Choroid plexus epithelial cell (primary cell): ENCODE data around the gene WEE1.

Source experiments
- DNase-seq: peaks from one replicate; pipeline ENCODE4 v3.0.0-alpha.2; 2010; ENCODE audit warnings: low read depth
- H3K4me3 ChIP-seq: 2 replicates; pipeline ENCODE4 v1.5.1; 2011; ENCODE audit warnings: low read depth, mild to moderate bottlenecking, control low read depth, low read length, moderate library complexity
- CTCF ChIP-seq: conservative IDR thresholded peaks from 2 replicates; pipeline ENCODE4 v1.5.1; 2011; ENCODE audit warnings: low read depth, mild to moderate bottlenecking, control low read depth, inconsistent platforms, low read length, moderate library complexity

The WEE1 gene

GRCh38 chr11:9573052-9573774 lies at the start of gene WEE1:
Gene WEE1, plus strand, starts transcription at chr11:9573670. Its CDS starts 264 bp downstream, at chr11:9573934.
- H3K4me3 ChIP-seq, result peak within 1 kb of the TSS; percentile 84
- peak; percentile 99 for DNase-seq

GRCh38 chr11:9524001-9524400 lies 49.5 kb upstream of the WEE1 start:
- TF ChIP-seq CTCF, result no peak
- no peak overlapping the region for H3K4me3 ChIP-seq

More at GRCh38 chr11:9573052-9573774, at the start of gene WEE1:
- no peak for TF ChIP-seq CTCF

DNA sequence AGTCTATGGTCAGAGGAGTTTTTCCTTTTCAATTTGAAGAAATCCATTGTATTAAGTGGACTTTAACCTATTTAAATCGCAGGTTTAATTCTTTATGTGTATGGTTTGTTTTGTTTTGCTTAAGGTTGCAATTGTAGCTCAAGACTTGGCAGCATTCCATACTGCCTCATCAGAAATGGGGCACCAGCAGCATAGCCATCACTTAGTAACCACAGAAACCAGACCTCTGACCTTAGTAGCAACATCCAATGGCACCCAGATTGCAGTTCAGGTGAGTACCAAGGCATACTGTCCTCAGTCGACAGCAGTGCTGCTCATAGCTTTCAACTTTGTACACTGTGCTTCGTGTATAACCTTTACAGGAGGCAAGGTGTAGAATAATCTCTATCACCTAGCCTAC lies 48.4 kb upstream of the WEE1 start:
- DNase-seq, result peak; percentile 46
- no peak for TF ChIP-seq CTCF
- no peak overlapping the region for H3K4me3 ChIP-seq

More at GRCh38 chr11:9524001-9524400, 49.5 kb upstream of the WEE1 start:
- DNase-seq, result no peak

DNA sequence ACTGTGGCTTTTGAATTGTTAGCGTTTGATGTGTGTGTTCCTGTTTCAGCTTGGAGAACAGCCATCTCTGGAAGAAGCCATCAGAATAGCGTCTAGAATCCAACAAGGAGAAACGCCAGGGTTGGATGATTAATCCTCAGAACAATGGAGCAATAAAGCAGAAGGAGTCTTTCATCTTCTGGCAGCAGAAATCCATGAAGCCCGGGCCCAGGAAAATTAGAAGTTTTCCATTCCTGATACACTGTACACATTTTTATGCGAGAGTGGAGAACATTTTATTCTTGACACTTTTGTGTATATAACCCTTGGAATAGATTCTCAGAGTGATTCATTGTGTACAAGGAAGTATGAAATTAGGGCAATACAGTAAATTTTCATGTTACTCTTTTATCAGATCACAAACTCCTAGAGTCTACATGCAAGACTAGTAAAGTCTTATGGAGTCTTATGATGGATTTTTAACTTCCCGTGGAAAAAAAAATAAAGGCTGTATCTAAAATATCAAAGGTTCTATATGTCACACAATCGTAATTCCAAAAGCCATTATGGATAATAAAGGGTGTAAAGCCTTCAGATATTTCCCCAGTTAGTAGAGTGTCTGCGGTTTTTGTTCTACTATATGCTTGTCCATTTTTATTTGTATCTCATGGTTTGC lies 45.9 kb upstream of the WEE1 start:
- TF ChIP-seq CTCF, result no peak
- DNase-seq, result peak; percentile 78
- no peak overlapping the region for H3K4me3 ChIP-seq

DNA sequence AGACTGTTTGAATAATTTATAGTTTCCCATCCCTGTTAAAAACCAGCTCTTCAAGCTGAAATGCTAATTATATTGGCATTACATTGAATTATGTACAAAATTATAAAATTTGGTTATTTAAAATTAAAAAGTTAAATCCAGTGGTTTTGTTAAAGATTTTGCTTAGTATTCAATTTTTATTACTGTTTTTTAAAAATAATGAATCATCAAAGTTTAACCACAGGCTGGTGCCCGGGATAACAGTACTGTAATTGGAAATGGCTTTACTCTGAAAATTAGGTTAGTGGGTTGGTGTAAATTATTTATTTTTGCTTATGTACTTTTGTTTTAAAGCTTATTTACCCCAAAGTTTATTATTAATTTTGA lies 45.4 kb upstream of the WEE1 start:
- no peak overlapping the region for H3K4me3 ChIP-seq
- TF ChIP-seq CTCF, result no peak

GRCh38 chr11:9528573-9529333 lies 44.7 kb upstream of the WEE1 start:
- no peak for TF ChIP-seq CTCF
- H3K4me3 ChIP-seq, result no peak overlapping the region
- DNase-seq, result no peak

More for the DNA sequence above, 45.4 kb upstream of the WEE1 start:
- DNase-seq, result no peak

GRCh38 chr11:9529334-9529650 lies 44.2 kb upstream of the WEE1 start:
- no peak for DNase-seq
- H3K4me3 ChIP-seq, result no peak overlapping the region
- no peak for TF ChIP-seq CTCF
